GM12891 (cell line): ENCODE measurements around the gene ALKBH3. TPM values are rescaled to one million over a fixed set of nuclear protein-coding genes. Genes with fewer than 3 reads are reported as not detected.

ENCODE experiments used
- DNase-seq: peaks from one replicate; pipeline ENCODE4 v3.0.0; 2011; ENCODE audit warnings: low spot score; ENCODE audit not compliant: insufficient read length
- FAIRE-seq: peaks from 2 replicates; lab custom pipeline; 2011; peaks lifted over from hg19 to GRCh38; lab: Jason Lieb, UNC
- PAX5 ChIP-seq: IDR thresholded peaks from 2 replicates; pipeline ENCODE4 v1.6.1; 2011; ENCODE audit warnings: low read length, moderate library complexity, mild to moderate bottlenecking; ENCODE audit not compliant: insufficient read depth, severe bottlenecking
- POLR2A ChIP-seq: IDR thresholded peaks from 2 replicates; pipeline ENCODE4 v1.6.1; 2011; ENCODE audit warnings: low read depth, low read length, control low read depth
- POLR2AphosphoS5 ChIP-seq: IDR thresholded peaks from 2 replicates; pipeline ENCODE4 v1.6.1; 2011; ENCODE audit warnings: low read depth, low read length, control low read depth
- POU2F2 ChIP-seq: IDR thresholded peaks from 2 replicates; pipeline ENCODE4 v1.6.1; 2011; ENCODE audit warnings: low read depth, mild to moderate bottlenecking, control low read depth, low read length, moderate library complexity
- SPI1 ChIP-seq: IDR thresholded peaks from 2 replicates; pipeline ENCODE4 v1.6.1; 2011; ENCODE audit warnings: low read depth, low read length, control low read depth
- TAF1 ChIP-seq: IDR thresholded peaks from 2 replicates; pipeline ENCODE4 v1.6.1; 2011; ENCODE audit warnings: low read depth, low read length, control low read depth
- polyA plus RNA-seq: library from polyadenylated mRNA; unstranded; fragments of >200 nt; gene quantifications from one replicate; pipeline ENCODE4 v1.2.1, GENCODE V29; 2012; ENCODE audit warnings: low read depth, missing spikeins, inconsistent platforms; ENCODE audit not compliant: missing spikeins

ALKBH3 gene
- 30.5 TPM for polyA plus RNA-seq

GRCh38 chr11:43880640-43881159, at the start of gene ALKBH3:
ALKBH3 (plus strand) TSS chr11:43880831; CDS start chr11:43882653, 1,822 bp downstream.
- FAIRE-seq, result peak; percentile 99
- DNase-seq, result peak; percentile 67
- no peak for TF ChIP-seq PAX5
- TF ChIP-seq POU2F2, result peak; percentile 78; the same call in 1 of the 2 replicates
- TF ChIP-seq POLR2A, result peak; percentile 69; the same call in 1 of the 2 replicates
- TF ChIP-seq SPI1, result peak; percentile 63
- peak; percentile 76 for TF ChIP-seq POLR2AphosphoS5
- peak; percentile 86 for TF ChIP-seq TAF1

GRCh38 chr11:43830928-43831440, 49.6 kb upstream of the ALKBH3 start:
- no peak for DNase-seq
- no peak for TF ChIP-seq POLR2AphosphoS5
- TF ChIP-seq PAX5, result no peak
- TF ChIP-seq POU2F2, result no peak
- TF ChIP-seq TAF1, result no peak
- no peak for TF ChIP-seq POLR2A
- no peak for TF ChIP-seq SPI1
- FAIRE-seq, result no peak

- DNase-seq (no peak), FAIRE-seq (no peak)
- TF ChIP-seq POU2F2 (no peak), TAF1 (no peak), POLR2AphosphoS5 (no peak)
Observed at GRCh38 chr11:43832536-43832935, 48.1 kb upstream of the ALKBH3 start.

GRCh38 chr11:43833657-43834073, 47.0 kb upstream of the ALKBH3 start:
- DNase-seq (no peak), FAIRE-seq (no peak)
- no peak for TF ChIP-seq TAF1
- TF ChIP-seq POLR2AphosphoS5, result no peak
- TF ChIP-seq POLR2A, result no peak

GRCh38 chr11:43834286-43834685, 46.3 kb upstream of the ALKBH3 start:
- DNase-seq (no peak), FAIRE-seq (no peak)
- TF ChIP-seq POLR2AphosphoS5 (no peak), SPI1 (no peak), POLR2A (no peak), PAX5 (no peak), POU2F2 (no peak), TAF1 (no peak)

GRCh38 chr11:43835104-43835503, 45.5 kb upstream of the ALKBH3 start:
- TF ChIP-seq POLR2AphosphoS5 (no peak), SPI1 (no peak), POU2F2 (no peak), POLR2A (no peak), PAX5 (no peak), TAF1 (no peak)
- peak; percentile 56 for FAIRE-seq
- no peak for DNase-seq

- TF ChIP-seq POLR2AphosphoS5, result no peak
- no peak for TF ChIP-seq PAX5
- TF ChIP-seq POLR2A, result no peak
- TF ChIP-seq SPI1, result no peak
- no peak for TF ChIP-seq TAF1
- FAIRE-seq, result no peak
- no peak for DNase-seq
Observed at GRCh38 chr11:43837879-43838278, 42.8 kb upstream of the ALKBH3 start.

- no peak for FAIRE-seq
- DNase-seq, result no peak
- TF ChIP-seq SPI1 (no peak), TAF1 (no peak), POLR2A (no peak), PAX5 (no peak), POU2F2 (no peak), POLR2AphosphoS5 (no peak)
Observed at GRCh38 chr11:43842021-43842420, 38.6 kb upstream of the ALKBH3 start.

GRCh38 chr11:43845816-43846215, 34.8 kb upstream of the ALKBH3 start:
- no peak for DNase-seq
- no peak for FAIRE-seq
- TF ChIP-seq SPI1 (no peak), TAF1 (no peak), POU2F2 (no peak), POLR2AphosphoS5 (no peak), POLR2A (no peak), PAX5 (no peak)

GRCh38 chr11:43852057-43852636, 28.5 kb upstream of the ALKBH3 start:
- peak; percentile 82 for FAIRE-seq
- TF ChIP-seq PAX5, result no peak
- TF ChIP-seq POU2F2, result no peak
- TF ChIP-seq POLR2A, result no peak
- no peak for TF ChIP-seq POLR2AphosphoS5
- TF ChIP-seq SPI1, result no peak
- no peak for TF ChIP-seq TAF1
- DNase-seq, result peak; percentile 33

- DNase-seq (no peak), FAIRE-seq (no peak)
- TF ChIP-seq SPI1, result no peak
- no peak for TF ChIP-seq TAF1
- no peak for TF ChIP-seq POU2F2
- no peak for TF ChIP-seq POLR2AphosphoS5
- no peak for TF ChIP-seq POLR2A
- TF ChIP-seq PAX5, result no peak
Observed at GRCh38 chr11:43853781-43854180, 26.9 kb upstream of the ALKBH3 start.
